Thyroid gland (tissue), 4 donors: ENCODE results near the gene BCO2. TPM values are rescaled to one million over a fixed set of nuclear protein-coding genes. Genes with fewer than 3 reads are reported as not detected.
"Not testable (repeated sequence)": the region's sequence is repeated elsewhere in the genome, so short reads cannot be mapped to it uniquely, and the experiment has no call there.

ENCODE experiments used
- DNase-seq, 2 donors: peaks; one replicate each; pipeline ENCODE4 v3.0.0-alpha.2; 2019
- H3K27ac ChIP-seq, 3 donors: fragments of 200-600 bp; sonication (generic); 1 replicate in 2 of 3; 2 replicates in 1 of 3; pipeline ENCODE4 v1.5.1; 2016 to 2019; ENCODE audit warnings: mild to moderate bottlenecking in 1 of 3, moderate library complexity in 1 of 3
- H3K27me3 ChIP-seq: fragments of 200-600 bp; sonication (generic); one replicate; pipeline ENCODE4 v1.5.1; 2019
- H3K36me3 ChIP-seq, 2 donors: fragments of 200-600 bp; sonication (generic); one replicate each; pipeline ENCODE4 v1.5.1; 2016 to 2019
- H3K4me1 ChIP-seq, 2 donors: fragments of 200-600 bp; sonication (generic); one replicate each; pipeline ENCODE4 v1.5.1; 2017 to 2019
- H3K4me3 ChIP-seq, 3 donors: fragments of 200-600 bp; sonication (generic); replicated peaks in 1 of 3; 1 replicate in 2 of 3; 2 replicates in 1 of 3; pipeline ENCODE4 v1.5.1; 2016; ENCODE audit warnings: mild to moderate bottlenecking in 1 of 3
- H3K9me3 ChIP-seq: fragments of 200-600 bp; sonication (generic); one replicate; pipeline ENCODE4 v1.5.1; 2017
- CTCF ChIP-seq, 6 experiments: fragments of 200-600 bp in 3 of 6; fragments of 450-650 bp in 3 of 6; sonication (generic) in 3 of 6; IDR thresholded peaks; one replicate each; pipeline ENCODE4 v1.5.1; 2016 to 2019; ENCODE audit warnings: antibody characterized with exemption in 6 of 6, mild to moderate bottlenecking in 2 of 6, inconsistent platforms in 1 of 6, moderate library complexity in 1 of 6
- POLR2A ChIP-seq, 2 donors: fragments of 450-650 bp; IDR thresholded peaks; one replicate each; pipeline ENCODE4 v1.6.1; 2017; ENCODE audit warnings: antibody characterized with exemption in 2 of 2, mild to moderate bottlenecking in 2 of 2, moderate library complexity in 1 of 2
- WGBS, 2 donors: methylation state at CpG; one replicate each; pipeline ENCODE4 v1.1.5; 2017; 5-methylcytosine and 5-hydroxymethylcytosine counted together
- intact Hi-C: fragments of 100-400 bp; cut with DNase I; formaldehyde crosslinking; loops from one replicate; pipeline ENCODE4 v1.15.1; 2023
- total RNA-seq, 4 donors: library from RNA; depleted of rRNA; stranded (reverse); fragments of >200 nt; gene quantifications; one replicate each; pipeline ENCODE4 v1.2.3, GENCODE V29; 2016

BCO2 gene
- total RNA-seq, 4 donors from 2014 or later = 6.6 to 15.9 (median 11.1) TPM

- intact Hi-C loops = no loop called here
- Histone ChIP-seq H3K9me3 (no peaks in the 10 kb centered on the region), H3K4me3 (no peak overlapping the region), H3K27me3 (no peaks in the 10 kb centered on the region), H3K36me3 (no peaks in the 10 kb centered on the region), H3K4me1 (peaks cover 0 to 7% of the 10 kb centered on the region in 2 donors), H3K27ac (no peak overlapping the region)
- TF ChIP-seq POLR2A (IDR thresholded peaks at IDR 0.05) = no peak
- TF ChIP-seq CTCF (IDR thresholded peaks at IDR 0.05) = no peak
- 77 to 85% methylated on average over 3 of the region's 3 CpGs for WGBS, 2 donors
- no peak for DNase-seq
Measured at GRCh38 chr11:112178936-112179335, 3.6 kb downstream of the BCO2 start.

GRCh38 chr11:112179601-112180000 is 4.3 kb downstream of the BCO2 start:
- no peak overlapping the region for H3K27ac ChIP-seq
- TF ChIP-seq CTCF (IDR thresholded peaks at IDR 0.05) = no peak
- TF ChIP-seq POLR2A (IDR thresholded peaks at IDR 0.05) = no peak
- no peak for DNase-seq
- H3K4me3 ChIP-seq = no peak overlapping the region
- H3K27me3 ChIP-seq = no peaks in the 10 kb centered on the region
- no peaks in the 10 kb centered on the region for H3K36me3 ChIP-seq
- intact Hi-C loops = no loop called here
- H3K4me1 ChIP-seq = peaks cover 0 to 7% of the 10 kb centered on the region in 2 donors
- H3K9me3 ChIP-seq = no peaks in the 10 kb centered on the region

GRCh38 chr11:112182867-112183266 is 7.6 kb downstream of the BCO2 start:
- DNase-seq = no peak
- TF ChIP-seq POLR2A (IDR thresholded peaks at IDR 0.05) (no peak), CTCF (IDR thresholded peaks at IDR 0.05) (no peak)
- Histone ChIP-seq H3K9me3 (no peaks in the 10 kb centered on the region), H3K4me1 (peaks cover 3 to 4% of the 10 kb centered on the region in 2 donors), H3K27me3 (no peaks in the 10 kb centered on the region), H3K36me3 (no peaks in the 10 kb centered on the region), H3K4me3 (no peak overlapping the region), H3K27ac (no peak overlapping the region)
- 66 to 83% methylated on average over 1 of the region's 1 CpG for WGBS, 2 donors
- intact Hi-C loops = no loop called here

- Histone ChIP-seq H3K4me3 (no peak overlapping the region), H3K27ac (no peak overlapping the region), H3K9me3 (no peaks in the 10 kb centered on the region), H3K36me3 (no peaks in the 10 kb centered on the region), H3K4me1 (peaks cover 3 to 4% of the 10 kb centered on the region in 2 donors), H3K27me3 (no peaks in the 10 kb centered on the region)
- no peak for DNase-seq
- TF ChIP-seq POLR2A (IDR thresholded peaks at IDR 0.05) (no peak), CTCF (IDR thresholded peaks at IDR 0.05) (no peak)
- intact Hi-C loops = no loop called here
Measured at GRCh38 chr11:112185883-112186282, 10.6 kb downstream of the BCO2 start.

GRCh38 chr11:112186304-112186703 is 11.0 kb downstream of the BCO2 start:
- intact Hi-C loops = no loop called here

GRCh38 chr11:112195113-112195512 is 19.8 kb downstream of the BCO2 start:
- H3K4me3 ChIP-seq, H3K36me3 ChIP-seq, intact Hi-C loops, H3K27me3 ChIP-seq, H3K9me3 ChIP-seq: not testable (repeated sequence)
- H3K27ac ChIP-seq = peak overlapping the region; percentile 47 to 76 (median 59)
- DNase-seq = peak; percentile 86 to 87
- WGBS, 2 donors = 28 to 39% methylated on average over 11 of the region's 11 CpGs
- H3K4me1 ChIP-seq = peaks cover 0 to 11% of the 10 kb centered on the region in 2 donors

More at GRCh38 chr11:112186304-112186703, 11.0 kb downstream of the BCO2 start:
- H3K4me1 ChIP-seq = peaks cover 3 to 4% of the 10 kb centered on the region in 2 donors
- H3K36me3 ChIP-seq = no peaks in the 10 kb centered on the region
- TF ChIP-seq POLR2A (IDR thresholded peaks at IDR 0.05) (no peak), CTCF (IDR thresholded peaks at IDR 0.05) (no peak)
- no peak overlapping the region for H3K27ac ChIP-seq
- H3K27me3 ChIP-seq = no peaks in the 10 kb centered on the region
- H3K9me3 ChIP-seq = no peaks in the 10 kb centered on the region
- no peak for DNase-seq
- no peak overlapping the region for H3K4me3 ChIP-seq
